NCI-H187 treated with DMSO at 0.1 percent for 48 hours (cell line): ENCODE results near the gene MIAT.
"Not testable (repeated sequence)": the region's sequence is repeated elsewhere in the genome, so short reads cannot be mapped to it uniquely, and the experiment has no call there.

ENCODE experiments used
- DNase-seq: peaks from one replicate; lab custom pipeline; 2025; lab: John Stamatoyannopoulos, UW

Gene MIAT

DNA sequence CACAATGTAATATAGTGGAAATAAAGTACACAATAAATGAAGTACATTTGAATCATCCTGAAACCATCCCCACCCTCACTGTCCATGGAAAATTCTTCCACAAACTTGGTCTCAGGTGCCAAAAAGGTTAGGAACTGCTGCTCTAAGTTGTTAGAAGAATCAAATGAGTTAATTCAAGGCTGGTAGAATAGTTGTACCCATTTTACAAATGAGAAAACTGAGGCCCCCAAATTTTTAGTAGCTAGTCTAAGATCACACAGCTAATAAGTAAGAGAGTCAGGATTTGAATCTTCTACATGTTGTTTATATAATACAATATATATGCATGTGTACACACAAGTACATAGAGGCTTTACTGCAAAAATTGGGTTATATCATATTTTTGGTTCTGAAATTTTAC, 43.1 kb downstream of the MIAT start:
- DNase-seq, result no peak

DNA sequence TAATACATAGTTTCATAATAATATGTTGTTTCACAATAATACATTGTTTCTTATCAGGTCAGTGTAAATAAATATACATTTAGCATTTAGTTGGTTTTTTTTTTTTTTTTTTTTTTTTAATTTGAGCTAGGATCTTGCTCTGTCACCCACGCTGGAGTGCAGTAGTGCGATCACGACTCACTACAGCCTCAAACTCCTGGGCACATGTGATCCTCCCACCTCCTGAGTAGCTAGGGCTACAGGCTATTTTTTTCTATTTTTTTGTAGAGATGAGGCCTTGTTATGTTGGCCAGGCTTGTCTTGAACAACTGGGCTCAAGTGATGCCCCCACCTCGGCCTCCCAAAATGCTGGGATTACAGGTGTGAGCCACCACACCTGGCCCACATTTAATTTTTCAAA, 43.5 kb downstream of the MIAT start:
- no peak for DNase-seq

DNA sequence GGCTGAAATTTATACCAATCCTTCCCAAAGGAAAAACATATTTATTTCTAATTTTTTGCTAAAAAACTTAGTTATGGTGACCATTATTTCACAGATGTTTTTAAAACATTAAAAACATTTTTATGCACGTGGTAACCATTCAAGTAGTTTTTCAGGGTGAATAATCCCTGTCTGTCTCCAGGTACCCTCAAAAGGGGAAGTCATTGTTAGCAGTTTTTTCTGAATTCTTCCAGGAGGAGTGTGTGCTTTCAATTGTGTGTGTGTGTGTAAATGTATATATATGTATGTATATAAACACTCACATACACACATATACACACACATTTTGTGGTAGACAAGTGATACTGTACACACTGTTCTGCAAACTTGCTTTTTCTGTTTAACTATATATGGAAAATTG, 43.9 kb downstream of the MIAT start:
- DNase-seq, result no peak

GRCh38 chr22:26702906-26703830, 45.8 kb downstream of the MIAT start:
- no peak for DNase-seq

DNA sequence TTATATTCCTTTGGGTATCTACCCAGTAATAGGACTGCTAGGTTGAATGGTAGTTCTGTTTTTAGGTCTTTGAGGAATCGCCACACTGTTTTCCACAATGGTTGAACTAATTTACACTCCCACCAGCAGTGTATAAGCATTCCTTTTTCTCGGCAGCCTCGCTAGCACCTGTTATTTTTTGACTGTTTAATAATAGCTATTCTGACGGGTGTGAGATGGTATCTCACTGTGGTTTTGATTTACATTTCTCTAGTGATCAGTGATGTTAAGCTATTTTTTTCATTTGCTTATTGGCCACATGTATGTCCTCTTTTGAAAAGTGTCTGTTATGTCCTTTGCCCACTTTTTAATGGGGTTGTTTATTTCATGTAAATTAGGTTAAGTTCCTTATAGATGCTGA, 48.0 kb downstream of the MIAT start:
- not testable (repeated sequence) for DNase-seq

DNA sequence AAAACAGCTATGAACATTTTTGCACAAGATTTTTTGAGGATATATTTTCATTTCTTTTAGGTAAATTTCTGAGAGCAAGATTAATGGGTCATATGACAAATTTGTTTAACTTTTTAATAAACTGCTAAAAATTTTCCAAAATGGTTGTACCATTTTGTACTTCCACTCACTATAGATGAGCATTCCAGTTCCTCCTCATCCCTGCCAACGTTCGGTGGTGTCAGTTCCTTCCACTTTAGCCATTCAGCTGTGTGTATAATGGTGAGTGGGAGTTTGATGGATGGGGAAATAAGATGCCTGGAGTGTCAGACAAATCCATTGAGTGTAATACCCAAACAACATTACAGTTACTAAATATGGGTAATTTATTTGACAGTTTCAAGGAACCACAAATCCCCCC, 49.7 kb downstream of the MIAT start:
- DNase-seq, result no peak

GRCh38 chr22:26707581-26707980, 50.2 kb downstream of the MIAT start:
- DNase-seq, result no peak

- DNase-seq, result no peak
These were observed 51.0 kb downstream of the MIAT start for GRCh38 chr22:26708256-26709009.

GRCh38 chr22:26709617-26710390, 52.4 kb downstream of the MIAT start:
- DNase-seq, result no peak

DNA sequence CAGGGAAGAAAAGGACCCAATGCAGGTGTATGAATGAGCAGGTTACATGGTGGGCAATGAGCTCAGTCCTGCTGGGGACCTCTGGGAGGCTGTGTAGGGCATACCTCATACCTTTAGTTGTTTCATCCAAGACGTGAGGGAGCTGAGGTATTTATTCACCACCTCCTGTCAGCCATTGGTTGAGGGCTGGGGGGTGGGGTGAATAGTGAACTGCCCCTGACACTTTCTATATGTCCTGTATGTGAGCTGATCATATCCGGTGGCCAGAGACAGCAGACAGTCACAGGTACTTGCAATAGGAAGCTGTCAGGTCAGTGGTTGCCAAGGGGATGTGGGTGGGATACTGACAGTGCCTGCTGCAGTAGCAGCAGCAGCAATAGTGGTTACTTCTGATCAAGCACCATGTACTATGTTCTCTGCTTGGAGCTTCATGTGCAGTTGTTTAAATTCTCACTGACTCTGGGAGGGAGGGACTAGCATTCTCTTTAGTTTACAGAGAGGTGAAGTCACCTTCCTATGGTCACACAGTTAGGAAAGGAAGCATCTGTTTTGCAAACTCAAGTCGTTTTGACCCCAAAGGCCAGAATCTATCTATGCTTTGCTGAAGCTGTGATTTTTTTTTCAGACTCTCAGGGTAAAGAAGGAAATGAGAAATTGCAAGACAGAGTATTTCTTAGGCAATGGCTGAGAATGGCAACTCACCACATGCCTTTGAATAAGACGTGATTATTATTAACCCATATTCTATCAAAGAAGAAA, 54.0 kb downstream of the MIAT start:
- DNase-seq, result no peak

DNA sequence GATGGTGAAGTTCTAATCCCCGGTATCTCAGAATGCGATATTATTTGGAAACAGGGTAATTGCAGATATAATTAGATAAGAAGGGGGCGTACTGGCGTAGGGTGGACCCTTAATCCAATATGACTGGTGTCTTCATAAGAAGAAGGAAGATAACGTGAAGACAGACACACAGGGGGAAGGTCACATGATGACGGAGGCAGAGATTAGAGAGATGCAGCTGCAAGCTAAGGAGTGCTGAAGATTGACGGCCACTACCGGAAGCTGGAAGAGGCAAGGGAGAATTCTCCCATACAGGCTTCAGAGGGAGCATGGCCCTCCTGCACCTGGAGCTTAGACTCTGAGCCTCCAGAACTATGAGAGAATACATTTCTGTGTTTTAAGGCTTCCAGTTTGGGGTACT, 54.8 kb downstream of the MIAT start:
- no peak for DNase-seq

DNA sequence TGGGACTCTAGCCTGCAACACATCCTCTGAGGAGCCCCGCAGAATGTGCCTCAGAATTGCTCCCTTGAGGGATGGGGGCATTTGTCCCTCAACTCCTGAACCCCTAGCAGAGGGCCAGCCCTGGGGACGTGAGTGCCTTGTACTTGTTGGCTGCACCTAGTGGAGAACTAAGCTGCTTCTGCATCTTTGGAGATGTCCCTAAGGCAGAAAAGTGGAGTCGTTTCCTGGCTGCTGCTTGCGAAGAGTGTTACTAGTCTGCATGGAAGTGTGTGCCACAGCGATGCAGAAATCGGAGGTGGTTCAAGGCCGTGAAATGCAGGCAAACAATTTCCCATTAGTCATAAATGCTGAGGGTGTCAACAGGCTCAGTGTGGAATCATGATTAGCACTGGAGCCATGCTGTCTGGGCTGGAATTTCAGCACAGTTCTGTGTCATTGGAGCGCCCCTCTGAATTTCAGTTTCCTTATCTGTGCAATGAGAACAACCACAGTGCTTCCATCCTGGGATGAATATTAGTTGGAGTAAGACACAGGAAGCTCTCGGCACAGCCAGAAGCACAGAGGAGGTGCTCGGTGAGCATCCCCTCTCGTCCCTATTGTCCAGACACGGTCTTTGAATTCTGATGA, 56.5 kb downstream of the MIAT start:
- no peak for DNase-seq

GRCh38 chr22:26714971-26715370, 57.6 kb downstream of the MIAT start:
- no peak for DNase-seq

DNA sequence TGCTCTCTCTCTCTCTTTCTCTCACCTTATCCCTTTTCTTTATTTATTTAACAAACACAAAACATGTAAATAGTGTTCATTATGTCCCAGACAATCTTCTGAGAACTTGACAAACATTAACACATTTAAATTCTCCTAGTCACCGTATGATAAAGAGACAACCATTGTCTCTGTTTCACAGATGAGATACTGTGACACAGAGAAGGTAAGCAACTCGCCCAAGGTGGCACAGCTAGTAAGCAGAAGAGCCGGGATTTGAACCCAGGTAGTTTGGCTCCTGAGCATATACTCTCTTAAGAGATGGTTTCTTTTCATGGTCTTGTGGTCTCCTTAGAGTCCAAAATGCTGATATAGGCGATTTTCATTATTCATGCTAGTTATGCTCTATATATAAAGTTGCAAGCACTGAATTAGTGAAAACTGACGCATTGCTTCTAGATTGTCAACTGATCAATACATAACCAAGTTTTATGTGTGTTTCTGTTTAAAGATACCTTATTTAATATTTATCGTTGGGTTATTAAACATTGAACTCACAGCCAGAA, 58.1 kb downstream of the MIAT start:
- no peak for DNase-seq

- DNase-seq, result no peak
These were observed 61.1 kb downstream of the MIAT start for GRCh38 chr22:26718488-26718887.

- DNase-seq, result no peak
These were observed 61.5 kb downstream of the MIAT start for GRCh38 chr22:26718905-26719304.

DNA sequence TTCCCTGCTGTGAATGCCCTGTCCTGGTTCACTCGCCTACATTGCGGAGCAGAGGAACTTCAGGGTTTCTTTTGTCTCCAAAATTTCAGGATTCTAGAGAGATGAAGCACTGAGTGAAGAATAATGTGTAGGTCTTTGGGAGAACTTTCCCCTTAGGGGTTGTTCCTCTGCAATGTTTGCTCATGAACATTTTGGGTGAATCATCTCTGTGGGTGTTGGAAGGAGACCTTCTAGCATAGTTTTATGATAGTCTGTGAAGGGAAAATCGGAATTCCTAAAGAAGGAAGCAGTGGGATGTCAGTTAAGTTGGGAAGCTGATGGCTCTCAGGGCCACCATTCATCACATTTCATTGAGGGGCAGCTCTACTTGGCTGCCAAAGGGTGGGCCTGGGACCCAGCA, 64.8 kb downstream of the MIAT start:
- DNase-seq, result no peak

- DNase-seq, result no peak
These were observed 67.0 kb downstream of the MIAT start for GRCh38 chr22:26724414-26724813.

GRCh38 chr22:26725012-26725676, 67.8 kb downstream of the MIAT start:
- no peak for DNase-seq
